H7 (cell line): ENCODE measurements around the gene PRTFDC1. TPM values are rescaled to one million over a fixed set of nuclear protein-coding genes. Genes with fewer than 3 reads are reported as not detected.
"Not testable (repeated sequence)": the region's sequence is repeated elsewhere in the genome, so short reads cannot be mapped to it uniquely, and the experiment has no call there.

Source experiments
- DNase-seq: peaks from one replicate; pipeline ENCODE4 v3.0.0; 2012
- H3K27me3 ChIP-seq: 2 replicates; pipeline ENCODE4 v1.6.0; 2011; ENCODE audit warnings: mild to moderate bottlenecking, low read length; ENCODE audit not compliant: control insufficient read depth, insufficient read depth
- H3K36me3 ChIP-seq: replicated peaks from 2 replicates; pipeline ENCODE4 v1.5.1; 2011; ENCODE audit warnings: low read length; ENCODE audit not compliant: control insufficient read depth, insufficient read depth
- H3K4me3 ChIP-seq: 2 replicates; pipeline ENCODE4 v1.5.1; 2011; ENCODE audit warnings: low read depth, mild to moderate bottlenecking, control low read depth, low read length, moderate library complexity; ENCODE audit not compliant: insufficient read depth
- total RNA-seq: library from RNA; depleted of rRNA; stranded (reverse); fragments of >200 nt; shearing (Covaris generic); gene quantifications from 2 replicates; pipeline ENCODE4 v1.2.3, GENCODE V29; 2014

Gene PRTFDC1
- total RNA-seq, 1 experiment from 2014 or later: 12.5 TPM

- DNase-seq: no peak
- no peaks in the 10 kb centered on the region for H3K27me3 ChIP-seq
- no peak overlapping the region for H3K4me3 ChIP-seq
- H3K36me3 ChIP-seq: no peaks in the 10 kb centered on the region
Measured at GRCh38 chr10:24849051-24849450, 103.4 kb downstream of the PRTFDC1 start.

- Histone ChIP-seq H3K27me3 (no peaks in the 10 kb centered on the region), H3K36me3 (no peaks in the 10 kb centered on the region), H3K4me3 (no peak overlapping the region)
- DNase-seq: no peak
Measured at GRCh38 chr10:24848195-24848594, 104.2 kb downstream of the PRTFDC1 start.

- no peak overlapping the region for H3K4me3 ChIP-seq
- H3K27me3 ChIP-seq: no peaks in the 10 kb centered on the region
- no peak for DNase-seq
- H3K36me3 ChIP-seq: no peaks in the 10 kb centered on the region
Measured at GRCh38 chr10:24847112-24848070, 105.0 kb downstream of the PRTFDC1 start.

GRCh38 chr10:24844742-24845141 lies 107.7 kb downstream of the PRTFDC1 start:
- no peak for DNase-seq
- no peaks in the 10 kb centered on the region for H3K27me3 ChIP-seq
- no peaks in the 10 kb centered on the region for H3K36me3 ChIP-seq
- H3K4me3 ChIP-seq: no peak overlapping the region

GRCh38 chr10:24843256-24843655 lies 109.2 kb downstream of the PRTFDC1 start:
- H3K36me3 ChIP-seq: no peaks in the 10 kb centered on the region
- DNase-seq: no peak

GRCh38 chr10:24842856-24843255 lies 109.5 kb downstream of the PRTFDC1 start:
- Histone ChIP-seq H3K4me3 (no peak overlapping the region), H3K36me3 (no peaks in the 10 kb centered on the region), H3K27me3 (no peaks in the 10 kb centered on the region)
- no peak for DNase-seq

More at GRCh38 chr10:24843256-24843655, 109.2 kb downstream of the PRTFDC1 start:
- Histone ChIP-seq H3K27me3 (no peaks in the 10 kb centered on the region), H3K4me3 (no peak overlapping the region)

- Histone ChIP-seq H3K4me3 (no peak overlapping the region), H3K36me3 (no peaks in the 10 kb centered on the region), H3K27me3 (no peaks in the 10 kb centered on the region)
- DNase-seq: no peak
Measured at GRCh38 chr10:24841530-24841929, 110.9 kb downstream of the PRTFDC1 start.

GRCh38 chr10:24840784-24841183 lies 111.6 kb downstream of the PRTFDC1 start:
- Histone ChIP-seq H3K4me3 (no peak overlapping the region), H3K27me3 (no peaks in the 10 kb centered on the region), H3K36me3 (no peaks in the 10 kb centered on the region)
- no peak for DNase-seq

GRCh38 chr10:24837781-24838180 lies 114.6 kb downstream of the PRTFDC1 start:
- not testable (repeated sequence) for H3K27me3 ChIP-seq, H3K4me3 ChIP-seq, H3K36me3 ChIP-seq, DNase-seq

- Histone ChIP-seq H3K36me3 (no peaks in the 10 kb centered on the region), H3K27me3 (no peaks in the 10 kb centered on the region), H3K4me3 (no peak overlapping the region)
- DNase-seq: no peak
Measured at GRCh38 chr10:24834869-24835268, 117.5 kb downstream of the PRTFDC1 start.

GRCh38 chr10:24826009-24826408 lies 126.4 kb downstream of the PRTFDC1 start:
- H3K4me3 ChIP-seq: no peak overlapping the region

GRCh38 chr10:24825551-24825950 lies 126.9 kb downstream of the PRTFDC1 start:
- no peak overlapping the region for H3K4me3 ChIP-seq
- no peaks in the 10 kb centered on the region for H3K27me3 ChIP-seq
- no peak for DNase-seq
- no peaks in the 10 kb centered on the region for H3K36me3 ChIP-seq

More at GRCh38 chr10:24826009-24826408, 126.4 kb downstream of the PRTFDC1 start:
- no peak for DNase-seq
- H3K27me3 ChIP-seq: no peaks in the 10 kb centered on the region
- H3K36me3 ChIP-seq: no peaks in the 10 kb centered on the region

- H3K4me3 ChIP-seq: no peak overlapping the region
- no peaks in the 10 kb centered on the region for H3K27me3 ChIP-seq
- no peak for DNase-seq
- no peaks in the 10 kb centered on the region for H3K36me3 ChIP-seq
Measured at GRCh38 chr10:24824536-24824935, 127.9 kb downstream of the PRTFDC1 start.

- Histone ChIP-seq H3K4me3 (no peak overlapping the region), H3K36me3 (no peaks in the 10 kb centered on the region)
- no peak for DNase-seq
Measured at GRCh38 chr10:24824124-24824523, 128.3 kb downstream of the PRTFDC1 start.

GRCh38 chr10:24822590-24822989 lies 129.8 kb downstream of the PRTFDC1 start:
- H3K36me3 ChIP-seq: no peaks in the 10 kb centered on the region
- no peak overlapping the region for H3K4me3 ChIP-seq
- no peaks in the 10 kb centered on the region for H3K27me3 ChIP-seq
- no peak for DNase-seq

More at GRCh38 chr10:24824124-24824523, 128.3 kb downstream of the PRTFDC1 start:
- H3K27me3 ChIP-seq: no peaks in the 10 kb centered on the region
